ENCODE data around the gene SV2B. TPM values are rescaled to one million over a fixed set of nuclear protein-coding genes. Genes with fewer than 3 reads are reported as not detected.

Gene SV2B
- total RNA-seq, 1 experiment from 2014 or later, result not detected

DNA sequence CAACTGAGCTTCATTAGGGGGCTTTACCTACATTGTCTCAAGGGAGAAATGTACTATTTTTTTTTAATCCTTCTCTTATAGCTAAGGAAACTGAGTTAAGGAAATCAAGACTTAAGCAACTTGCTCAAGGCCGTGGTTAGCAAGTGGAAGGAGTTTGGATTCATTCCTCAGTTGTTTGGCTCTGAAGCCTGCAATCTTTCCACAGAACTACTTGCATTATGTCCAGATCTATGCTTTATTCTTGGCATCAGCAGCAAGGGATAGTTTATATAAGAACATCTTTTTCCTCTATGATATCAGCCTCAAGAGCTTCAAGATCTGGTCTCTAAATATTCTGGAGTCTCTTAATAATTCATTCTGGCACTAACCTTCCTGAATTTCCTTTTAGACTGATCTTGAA, 182.4 kb downstream of the SV2B start:
- no peaks in the 10 kb centered on the region for H3K36me3 ChIP-seq (ENCODE audit: control insufficient read depth in 1 of 2, insufficient read depth in 2 of 2, low read length in 2 of 2)
- H3K27ac ChIP-seq (ENCODE audit: low read depth, low read length), result no peak overlapping the region
- TF ChIP-seq ELF1 (IDR thresholded peaks at IDR 0.05; ENCODE audit: borderline replicate concordance, low read depth) (no peak), CBX3 (IDR thresholded peaks at IDR 0.05; ENCODE audit: low read depth) (no peak), EGR1 (IDR thresholded peaks at IDR 0.05; ENCODE audit: low read depth) (no peak), POLR2AphosphoS5 (IDR thresholded peaks at IDR 0.05; ENCODE audit: low read depth, low read length) (no peak), SRF (IDR thresholded peaks at IDR 0.05; ENCODE audit: low read depth) (no peak), ZFX (IDR thresholded peaks at IDR 0.05) (no peak), JUND (IDR thresholded peaks at IDR 0.05) (no peak), SP1 (IDR thresholded peaks at IDR 0.05; ENCODE audit: low read depth) (no peak), POLR2A (IDR thresholded peaks at IDR 0.05; ENCODE audit: borderline replicate concordance, extremely low read depth, insufficient read depth, insufficient read length) (no peak), CEBPB (IDR thresholded peaks at IDR 0.05; ENCODE audit: low read depth) (no peak)
- TF ChIP-seq, protein P1, sequence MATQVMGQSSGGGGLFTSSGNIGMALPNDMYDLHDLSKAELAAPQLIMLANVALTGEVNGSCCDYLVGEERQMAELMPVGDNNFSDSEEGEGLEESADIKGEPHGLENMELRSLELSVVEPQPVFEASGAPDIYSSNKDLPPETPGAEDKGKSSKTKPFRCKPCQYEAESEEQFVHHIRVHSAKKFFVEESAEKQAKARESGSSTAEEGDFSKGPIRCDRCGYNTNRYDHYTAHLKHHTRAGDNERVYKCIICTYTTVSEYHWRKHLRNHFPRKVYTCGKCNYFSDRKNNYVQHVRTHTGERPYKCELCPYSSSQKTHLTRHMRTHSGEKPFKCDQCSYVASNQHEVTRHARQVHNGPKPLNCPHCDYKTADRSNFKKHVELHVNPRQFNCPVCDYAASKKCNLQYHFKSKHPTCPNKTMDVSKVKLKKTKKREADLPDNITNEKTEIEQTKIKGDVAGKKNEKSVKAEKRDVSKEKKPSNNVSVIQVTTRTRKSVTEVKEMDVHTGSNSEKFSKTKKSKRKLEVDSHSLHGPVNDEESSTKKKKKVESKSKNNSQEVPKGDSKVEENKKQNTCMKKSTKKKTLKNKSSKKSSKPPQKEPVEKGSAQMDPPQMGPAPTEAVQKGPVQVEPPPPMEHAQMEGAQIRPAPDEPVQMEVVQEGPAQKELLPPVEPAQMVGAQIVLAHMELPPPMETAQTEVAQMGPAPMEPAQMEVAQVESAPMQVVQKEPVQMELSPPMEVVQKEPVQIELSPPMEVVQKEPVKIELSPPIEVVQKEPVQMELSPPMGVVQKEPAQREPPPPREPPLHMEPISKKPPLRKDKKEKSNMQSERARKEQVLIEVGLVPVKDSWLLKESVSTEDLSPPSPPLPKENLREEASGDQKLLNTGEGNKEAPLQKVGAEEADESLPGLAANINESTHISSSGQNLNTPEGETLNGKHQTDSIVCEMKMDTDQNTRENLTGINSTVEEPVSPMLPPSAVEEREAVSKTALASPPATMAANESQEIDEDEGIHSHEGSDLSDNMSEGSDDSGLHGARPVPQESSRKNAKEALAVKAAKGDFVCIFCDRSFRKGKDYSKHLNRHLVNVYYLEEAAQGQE (IDR thresholded peaks at IDR 0.05; ENCODE audit: low read depth), result no peak
- TF ChIP-seq, protein P2, sequence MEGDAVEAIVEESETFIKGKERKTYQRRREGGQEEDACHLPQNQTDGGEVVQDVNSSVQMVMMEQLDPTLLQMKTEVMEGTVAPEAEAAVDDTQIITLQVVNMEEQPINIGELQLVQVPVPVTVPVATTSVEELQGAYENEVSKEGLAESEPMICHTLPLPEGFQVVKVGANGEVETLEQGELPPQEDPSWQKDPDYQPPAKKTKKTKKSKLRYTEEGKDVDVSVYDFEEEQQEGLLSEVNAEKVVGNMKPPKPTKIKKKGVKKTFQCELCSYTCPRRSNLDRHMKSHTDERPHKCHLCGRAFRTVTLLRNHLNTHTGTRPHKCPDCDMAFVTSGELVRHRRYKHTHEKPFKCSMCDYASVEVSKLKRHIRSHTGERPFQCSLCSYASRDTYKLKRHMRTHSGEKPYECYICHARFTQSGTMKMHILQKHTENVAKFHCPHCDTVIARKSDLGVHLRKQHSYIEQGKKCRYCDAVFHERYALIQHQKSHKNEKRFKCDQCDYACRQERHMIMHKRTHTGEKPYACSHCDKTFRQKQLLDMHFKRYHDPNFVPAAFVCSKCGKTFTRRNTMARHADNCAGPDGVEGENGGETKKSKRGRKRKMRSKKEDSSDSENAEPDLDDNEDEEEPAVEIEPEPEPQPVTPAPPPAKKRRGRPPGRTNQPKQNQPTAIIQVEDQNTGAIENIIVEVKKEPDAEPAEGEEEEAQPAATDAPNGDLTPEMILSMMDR (IDR thresholded peaks at IDR 0.05 in 2 of 3, conservative IDR thresholded peaks at IDR 0.05 in 1 of 3; ENCODE audit: borderline replicate concordance in 1 of 3, insufficient read depth in 1 of 3, low read depth in 2 of 3, low read length in 2 of 3), result no peak
- TF ChIP-seq, protein P3, sequence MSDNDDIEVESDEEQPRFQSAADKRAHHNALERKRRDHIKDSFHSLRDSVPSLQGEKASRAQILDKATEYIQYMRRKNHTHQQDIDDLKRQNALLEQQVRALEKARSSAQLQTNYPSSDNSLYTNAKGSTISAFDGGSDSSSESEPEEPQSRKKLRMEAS (IDR thresholded peaks at IDR 0.05), result no peak
- TF ChIP-seq, protein P4, sequence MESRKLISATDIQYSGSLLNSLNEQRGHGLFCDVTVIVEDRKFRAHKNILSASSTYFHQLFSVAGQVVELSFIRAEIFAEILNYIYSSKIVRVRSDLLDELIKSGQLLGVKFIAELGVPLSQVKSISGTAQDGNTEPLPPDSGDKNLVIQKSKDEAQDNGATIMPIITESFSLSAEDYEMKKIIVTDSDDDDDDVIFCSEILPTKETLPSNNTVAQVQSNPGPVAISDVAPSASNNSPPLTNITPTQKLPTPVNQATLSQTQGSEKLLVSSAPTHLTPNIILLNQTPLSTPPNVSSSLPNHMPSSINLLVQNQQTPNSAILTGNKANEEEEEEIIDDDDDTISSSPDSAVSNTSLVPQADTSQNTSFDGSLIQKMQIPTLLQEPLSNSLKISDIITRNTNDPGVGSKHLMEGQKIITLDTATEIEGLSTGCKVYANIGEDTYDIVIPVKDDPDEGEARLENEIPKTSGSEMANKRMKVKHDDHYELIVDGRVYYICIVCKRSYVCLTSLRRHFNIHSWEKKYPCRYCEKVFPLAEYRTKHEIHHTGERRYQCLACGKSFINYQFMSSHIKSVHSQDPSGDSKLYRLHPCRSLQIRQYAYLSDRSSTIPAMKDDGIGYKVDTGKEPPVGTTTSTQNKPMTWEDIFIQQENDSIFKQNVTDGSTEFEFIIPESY (IDR thresholded peaks at IDR 0.05; ENCODE audit: extremely low read depth, insufficient replicate concordance, low read length), result no peak
- no peak overlapping the region for H3K9ac ChIP-seq (ENCODE audit: low read length)
- DNase-seq (ENCODE audit: low read depth, low spot score), result no peak
- BruUV-seq (replicated peaks), result no TSS peak
- H3K27me3 ChIP-seq (ENCODE audit: insufficient read depth, low read length), result peaks cover 29% of the 10 kb centered on the region
- H3K4me3 ChIP-seq (replicated peaks in 1 of 2; ENCODE audit: low read depth in 1 of 2, low read length in 2 of 2), result no peak overlapping the region
- ATAC-seq, result no peak
- H4K20me1 ChIP-seq (ENCODE audit: insufficient read depth), result no peaks in the 10 kb centered on the region
- POLR2A ChIA-PET, result no interaction called here
- no peaks in the 10 kb centered on the region for H3K4me1 ChIP-seq (ENCODE audit: control insufficient read depth in 1 of 2, insufficient read depth in 2 of 2, low read length in 2 of 2)
- RAD21 ChIA-PET (ENCODE audit: low non-redundant PET in 1 of 2, low total read pairs in 2 of 2, uncharacterized antibody in 2 of 2, unreplicated experiment in 2 of 2), result no interaction called here
- CTCF ChIA-PET, result interaction anchor here (1.3 kb wide), 1 partner anchor 11 kb away, joined by 4 read pairs; no protein-coding TSS in a partner anchor
- H2AFZ ChIP-seq (ENCODE audit: low read depth, low read length, poor library complexity, severe bottlenecking), result no peak overlapping the region
- no peaks in the 10 kb centered on the region for H3K9me2 ChIP-seq (ENCODE audit: insufficient read depth)
- no peaks in the 10 kb centered on the region for H3K79me2 ChIP-seq (ENCODE audit: insufficient read depth, low read length)
- H3K9me3 ChIP-seq (ENCODE audit: control insufficient read depth in 1 of 2, insufficient read depth in 1 of 2, low read depth in 1 of 2, low read length in 2 of 2), result no peaks in the 10 kb centered on the region
- H3K4me2 ChIP-seq (ENCODE audit: low read length), result no peak overlapping the region
- intact Hi-C loops (cut with micrococcal nuclease), result no loop called here
